ENCODE results near the gene MYO7A. TPM values are rescaled to one million over a fixed set of nuclear protein-coding genes. Genes with fewer than 3 reads are reported as not detected.

The MYO7A gene
- total RNA-seq, 1 donor from 2014 or later = not detected

DNA sequence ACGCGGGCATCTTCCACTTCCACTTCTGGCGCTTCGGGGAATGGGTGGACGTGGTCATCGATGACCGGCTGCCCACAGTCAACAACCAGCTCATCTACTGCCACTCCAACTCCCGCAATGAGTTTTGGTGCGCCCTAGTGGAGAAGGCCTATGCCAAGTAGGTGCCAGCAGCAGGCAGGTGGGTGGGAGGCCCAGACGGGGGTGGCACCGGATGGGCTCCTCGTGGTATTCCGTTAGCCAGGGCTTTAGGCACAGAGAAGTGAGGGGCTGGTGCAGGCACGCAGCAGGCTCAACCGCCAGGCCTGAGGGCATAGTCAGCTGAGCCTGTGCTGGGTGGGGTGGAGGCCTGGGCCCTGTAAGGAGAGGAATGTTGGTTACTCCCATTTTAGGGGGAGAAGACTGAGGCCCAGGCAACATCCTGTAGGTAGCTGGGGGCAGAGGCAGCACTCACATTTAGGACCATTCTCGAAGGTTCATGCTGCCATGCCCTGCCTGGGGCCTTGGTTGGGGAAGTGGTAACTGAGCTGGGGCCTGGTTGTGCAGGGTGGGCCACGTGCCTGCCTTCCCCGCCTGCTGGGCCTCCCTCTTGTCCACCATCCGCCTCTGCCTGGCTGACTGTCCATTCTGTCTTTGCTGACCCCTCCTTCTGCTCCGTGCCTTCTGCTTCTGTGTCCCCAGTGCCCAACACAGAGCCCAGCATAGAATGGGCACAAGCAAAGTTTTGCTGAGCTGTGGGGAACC lies 15.2 kb upstream of the MYO7A start:
- Mint-ChIP-seq H3K4me3 (ENCODE audit: unreplicated experiment) (no peak overlapping the region), H3K36me3 (ENCODE audit: unreplicated experiment) (no peaks in the 10 kb centered on the region), H3K4me1 (ENCODE audit: unreplicated experiment) (peaks cover 29% of the 10 kb centered on the region), H3K27ac (ENCODE audit: unreplicated experiment) (no peak overlapping the region), H3K9me3 (ENCODE audit: unreplicated experiment) (no peaks in the 10 kb centered on the region), H3K27me3 (ENCODE audit: unreplicated experiment) (no peaks in the 10 kb centered on the region)
- no peak for DNase-seq (ENCODE audit: extremely low spot score, unreplicated experiment)
- TF ChIP-seq, protein P1, sequence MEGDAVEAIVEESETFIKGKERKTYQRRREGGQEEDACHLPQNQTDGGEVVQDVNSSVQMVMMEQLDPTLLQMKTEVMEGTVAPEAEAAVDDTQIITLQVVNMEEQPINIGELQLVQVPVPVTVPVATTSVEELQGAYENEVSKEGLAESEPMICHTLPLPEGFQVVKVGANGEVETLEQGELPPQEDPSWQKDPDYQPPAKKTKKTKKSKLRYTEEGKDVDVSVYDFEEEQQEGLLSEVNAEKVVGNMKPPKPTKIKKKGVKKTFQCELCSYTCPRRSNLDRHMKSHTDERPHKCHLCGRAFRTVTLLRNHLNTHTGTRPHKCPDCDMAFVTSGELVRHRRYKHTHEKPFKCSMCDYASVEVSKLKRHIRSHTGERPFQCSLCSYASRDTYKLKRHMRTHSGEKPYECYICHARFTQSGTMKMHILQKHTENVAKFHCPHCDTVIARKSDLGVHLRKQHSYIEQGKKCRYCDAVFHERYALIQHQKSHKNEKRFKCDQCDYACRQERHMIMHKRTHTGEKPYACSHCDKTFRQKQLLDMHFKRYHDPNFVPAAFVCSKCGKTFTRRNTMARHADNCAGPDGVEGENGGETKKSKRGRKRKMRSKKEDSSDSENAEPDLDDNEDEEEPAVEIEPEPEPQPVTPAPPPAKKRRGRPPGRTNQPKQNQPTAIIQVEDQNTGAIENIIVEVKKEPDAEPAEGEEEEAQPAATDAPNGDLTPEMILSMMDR (IDR thresholded peaks at IDR 0.05) = no peak

DNA sequence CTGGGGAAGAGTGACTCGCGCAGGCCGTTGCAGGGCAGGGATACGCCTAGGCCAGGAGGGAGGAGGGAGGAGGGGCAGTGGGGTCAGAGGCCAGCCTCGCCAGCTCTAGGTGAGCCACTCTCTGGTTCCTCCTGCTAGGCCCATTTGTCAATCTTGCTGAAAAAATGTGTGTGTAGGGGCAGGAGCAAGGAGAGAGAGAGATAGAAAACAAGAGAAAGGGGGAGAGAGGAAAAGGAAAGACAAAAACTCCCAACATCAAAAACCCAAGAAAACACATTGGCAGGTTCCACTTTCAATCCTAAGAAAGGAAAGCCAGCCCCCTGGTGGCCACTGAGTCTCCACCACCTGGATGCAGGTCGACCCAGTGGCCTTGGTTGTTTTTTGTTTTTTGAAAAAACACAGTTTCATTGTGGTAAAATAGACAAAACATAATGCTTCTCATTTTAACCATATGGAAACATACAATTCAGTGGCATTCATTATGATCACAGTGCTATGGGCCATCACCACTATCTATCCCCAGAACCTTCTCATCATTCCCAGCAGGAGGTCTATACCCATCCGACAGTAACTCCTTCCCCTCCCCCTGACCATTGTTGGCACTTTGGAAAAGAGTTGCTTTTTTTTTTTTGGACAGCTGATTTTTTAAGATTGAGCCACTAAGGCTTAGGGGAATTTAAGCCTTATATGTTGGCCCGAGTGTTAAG lies 14.5 kb upstream of the MYO7A start:
- Mint-ChIP-seq H3K9me3 (ENCODE audit: unreplicated experiment) (no peaks in the 10 kb centered on the region), H3K36me3 (ENCODE audit: unreplicated experiment) (no peaks in the 10 kb centered on the region), H3K4me1 (ENCODE audit: unreplicated experiment) (peaks cover 22% of the 10 kb centered on the region), H3K27me3 (ENCODE audit: unreplicated experiment) (no peaks in the 10 kb centered on the region), H3K27ac (ENCODE audit: unreplicated experiment) (no peak overlapping the region), H3K4me3 (ENCODE audit: unreplicated experiment) (no peak overlapping the region)
- TF ChIP-seq, protein P1 (IDR thresholded peaks at IDR 0.05) = peak; percentile 68
- DNase-seq (ENCODE audit: extremely low spot score, unreplicated experiment) = no peak

DNA sequence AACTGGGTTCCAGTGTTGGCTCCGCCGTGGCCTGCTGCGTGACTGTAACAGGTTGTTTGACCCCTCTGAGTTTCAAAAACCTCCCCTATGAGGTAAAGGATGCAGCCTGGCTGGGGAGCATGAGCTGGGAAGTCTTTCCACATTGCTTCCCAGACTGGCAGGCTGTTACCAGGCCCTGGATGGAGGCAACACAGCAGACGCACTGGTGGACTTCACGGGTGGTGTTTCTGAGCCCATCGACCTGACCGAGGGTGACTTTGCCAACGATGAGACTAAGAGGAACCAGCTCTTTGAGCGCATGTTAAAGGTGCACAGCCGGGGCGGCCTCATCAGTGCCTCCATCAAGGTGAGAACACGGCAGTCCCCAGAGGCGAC lies 14.0 kb upstream of the MYO7A start:
- H3K4me3 Mint-ChIP-seq (ENCODE audit: unreplicated experiment) = no peak overlapping the region
- H3K9me3 Mint-ChIP-seq (ENCODE audit: unreplicated experiment) = no peaks in the 10 kb centered on the region
- DNase-seq (ENCODE audit: extremely low spot score, unreplicated experiment) = no peak
- no peaks in the 10 kb centered on the region for H3K36me3 Mint-ChIP-seq (ENCODE audit: unreplicated experiment)
- peaks cover 17% of the 10 kb centered on the region for H3K4me1 Mint-ChIP-seq (ENCODE audit: unreplicated experiment)
- no peaks in the 10 kb centered on the region for H3K27me3 Mint-ChIP-seq (ENCODE audit: unreplicated experiment)
- TF ChIP-seq, protein P1 (IDR thresholded peaks at IDR 0.05) = no peak
- H3K27ac Mint-ChIP-seq (ENCODE audit: unreplicated experiment) = no peak overlapping the region

DNA sequence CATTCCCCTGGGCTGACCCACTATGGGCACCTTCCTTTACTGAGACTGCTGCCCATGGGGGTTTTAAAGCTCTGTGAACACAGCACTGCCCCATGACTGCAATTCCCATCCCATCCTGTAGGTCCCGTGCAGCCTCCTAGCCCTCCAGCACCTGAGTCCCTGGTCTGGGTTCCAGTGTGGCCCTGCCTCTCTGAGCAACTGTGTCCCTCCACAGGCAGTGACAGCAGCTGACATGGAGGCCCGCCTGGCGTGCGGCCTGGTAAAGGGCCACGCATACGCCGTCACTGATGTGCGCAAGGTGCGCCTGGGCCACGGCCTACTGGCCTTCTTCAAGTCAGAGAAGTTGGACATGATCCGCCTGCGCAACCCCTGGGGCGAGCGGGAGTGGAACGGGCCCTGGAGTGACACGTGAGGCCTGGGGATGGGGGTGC lies 12.8 kb upstream of the MYO7A start:
- Mint-ChIP-seq H3K36me3 (ENCODE audit: unreplicated experiment) (no peaks in the 10 kb centered on the region), H3K27ac (ENCODE audit: unreplicated experiment) (no peak overlapping the region), H3K9me3 (ENCODE audit: unreplicated experiment) (no peaks in the 10 kb centered on the region), H3K4me1 (ENCODE audit: unreplicated experiment) (peaks cover 6% of the 10 kb centered on the region), H3K27me3 (ENCODE audit: unreplicated experiment) (no peaks in the 10 kb centered on the region), H3K4me3 (ENCODE audit: unreplicated experiment) (no peak overlapping the region)
- no peak for DNase-seq (ENCODE audit: extremely low spot score, unreplicated experiment)
- TF ChIP-seq, protein P1 (IDR thresholded peaks at IDR 0.05) = peak; percentile 6

DNA sequence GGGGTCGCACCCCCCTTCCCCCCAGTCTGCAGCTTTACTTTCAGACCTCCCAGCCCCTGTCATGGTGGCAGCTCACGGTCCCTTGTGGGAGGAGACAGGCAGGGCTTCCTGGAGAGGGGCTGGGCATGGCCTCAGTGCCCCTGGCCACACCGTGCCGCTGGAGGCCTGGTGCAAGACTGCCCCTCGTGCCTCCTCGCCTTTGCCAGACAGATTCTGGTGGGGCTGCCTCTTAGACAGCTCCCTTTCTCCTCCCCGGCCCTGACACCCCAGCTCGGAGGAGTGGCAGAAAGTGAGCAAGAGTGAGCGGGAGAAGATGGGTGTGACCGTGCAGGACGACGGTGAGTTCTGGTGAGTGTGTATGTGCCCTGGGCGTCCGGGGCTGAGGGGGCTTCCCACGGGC lies 12.1 kb upstream of the MYO7A start:
- DNase-seq (ENCODE audit: extremely low spot score, unreplicated experiment) = no peak
- Mint-ChIP-seq H3K9me3 (ENCODE audit: unreplicated experiment) (no peaks in the 10 kb centered on the region), H3K4me1 (ENCODE audit: unreplicated experiment) (peaks cover 6% of the 10 kb centered on the region), H3K4me3 (ENCODE audit: unreplicated experiment) (no peak overlapping the region), H3K36me3 (ENCODE audit: unreplicated experiment) (peaks cover 5% of the 10 kb centered on the region), H3K27ac (ENCODE audit: unreplicated experiment) (no peak overlapping the region), H3K27me3 (ENCODE audit: unreplicated experiment) (no peaks in the 10 kb centered on the region)
- TF ChIP-seq, protein P1 (IDR thresholded peaks at IDR 0.05) = no peak
